MM.1S (cell line): Measurements from ENCODE around the gene HFM1.

ENCODE experiments used
- DNase-seq: peaks from one replicate; pipeline ENCODE4 v3.0.0-alpha.2; 2015
- H2AFZ ChIP-seq: fragments of 300-600 bp; sonication (generic); 2 replicates; pipeline ENCODE4 v1.6.0; 2016; ENCODE audit warnings: antibody characterized with exemption, low read length
- H3F3A ChIP-seq: fragments of 300-600 bp; sonication (generic); 2 replicates; pipeline ENCODE4 v1.6.1; 2016; ENCODE audit warnings: mild to moderate bottlenecking, antibody characterized with exemption, low read length, moderate library complexity, mixed read lengths; ENCODE audit not compliant: insufficient read depth
- H3K27ac ChIP-seq: fragments of 300-600 bp; sonication (generic); 2 replicates; pipeline ENCODE4 v1.5.1; 2016; ENCODE audit warnings: mild to moderate bottlenecking, low read length
- H3K27me3 ChIP-seq: fragments of 300-600 bp; sonication (generic); replicated peaks from 2 replicates; pipeline ENCODE4 v1.6.0; 2016; ENCODE audit warnings: low read length; ENCODE audit not compliant: insufficient read depth
- H3K36me3 ChIP-seq: fragments of 300-600 bp; sonication (generic); replicated peaks from 2 replicates; pipeline ENCODE4 v1.6.1; 2016; ENCODE audit warnings: mild to moderate bottlenecking, low read length, mixed read lengths; ENCODE audit not compliant: insufficient read depth
- H3K4me1 ChIP-seq: fragments of 300-600 bp; sonication (generic); 2 replicates; pipeline ENCODE4 v1.6.1; 2016; ENCODE audit warnings: low read length, mixed read lengths
- H3K4me2 ChIP-seq: fragments of 300-600 bp; sonication (generic); 2 replicates; pipeline ENCODE4 v1.6.0; 2016; ENCODE audit warnings: low read depth, low read length
- H3K4me3 ChIP-seq: fragments of 300-600 bp; sonication (generic); 2 replicates; pipeline ENCODE4 v1.5.1; 2016; ENCODE audit warnings: low read length, mixed read lengths
- H3K79me2 ChIP-seq: fragments of 300-600 bp; sonication (generic); 2 replicates; pipeline ENCODE4 v1.6.1; 2016; ENCODE audit warnings: mixed run types, low read length, mixed read lengths
- H3K9ac ChIP-seq: fragments of 300-600 bp; sonication (generic); 2 replicates; pipeline ENCODE4 v1.6.1; 2016; ENCODE audit warnings: low read length, mixed read lengths
- H3K9me2 ChIP-seq: fragments of 300-600 bp; sonication (generic); replicated peaks from 2 replicates; pipeline ENCODE4 v1.6.1; 2016; ENCODE audit warnings: mild to moderate bottlenecking, low read length, mixed read lengths; ENCODE audit not compliant: insufficient read depth
- H3K9me3 ChIP-seq: fragments of 300-600 bp; sonication (generic); replicated peaks from 2 replicates; pipeline ENCODE4 v1.6.1; 2016; ENCODE audit warnings: mild to moderate bottlenecking, low read length, mixed read lengths; ENCODE audit not compliant: insufficient read depth
- H4K20me1 ChIP-seq: fragments of 300-600 bp; sonication (generic); 2 replicates; pipeline ENCODE4 v1.6.1; 2016; ENCODE audit warnings: mild to moderate bottlenecking, low read length, moderate library complexity, mixed read lengths; ENCODE audit not compliant: insufficient read depth
- CTCF ChIP-seq: fragments of 300-600 bp; sonication (generic); IDR thresholded peaks from 2 replicates; pipeline ENCODE4 v1.5.1; 2016; ENCODE audit warnings: antibody characterized with exemption, low read length, mixed read lengths
- EZH2 ChIP-seq: fragments of 300-600 bp; sonication (generic); optimal IDR thresholded peaks from 2 replicates; pipeline ENCODE3; 2017; ENCODE audit warnings: low read depth, mild to moderate bottlenecking, antibody characterized with exemption, low read length, mixed read lengths
- EZH2phosphoT487 ChIP-seq: fragments of 300-600 bp; sonication (generic); IDR thresholded peaks from 2 replicates; pipeline ENCODE4 v1.6.1; 2018; ENCODE audit warnings: antibody characterized with exemption, low read length

HFM1 gene

GRCh38 chr1:91346824-91347223 is 57.8 kb downstream of the HFM1 start:
- H3K27ac ChIP-seq, result no peak overlapping the region
- no peak for DNase-seq
- TF ChIP-seq EZH2phosphoT487 (no peak), EZH2 (no peak), CTCF (no peak)
- H3K4me2 ChIP-seq, result no peak overlapping the region
- no peaks in the 10 kb centered on the region for H3K9me3 ChIP-seq
- H3K36me3 ChIP-seq, result no peaks in the 10 kb centered on the region
- H3K4me3 ChIP-seq, result no peak overlapping the region
- H3K9me2 ChIP-seq, result no peaks in the 10 kb centered on the region
- H2AFZ ChIP-seq, result no peak overlapping the region
- no peak overlapping the region for H3K9ac ChIP-seq
- no peaks in the 10 kb centered on the region for H3F3A ChIP-seq
- H3K79me2 ChIP-seq, result no peaks in the 10 kb centered on the region
- H4K20me1 ChIP-seq, result no peaks in the 10 kb centered on the region
- no peaks in the 10 kb centered on the region for H3K4me1 ChIP-seq
- H3K27me3 ChIP-seq, result no peaks in the 10 kb centered on the region

GRCh38 chr1:91345395-91346005 is 59.1 kb downstream of the HFM1 start:
- TF ChIP-seq CTCF (no peak), EZH2 (no peak)
- Histone ChIP-seq H3K9ac (no peak overlapping the region), H2AFZ (no peak overlapping the region), H3F3A (no peaks in the 10 kb centered on the region), H3K9me2 (no peaks in the 10 kb centered on the region), H3K27ac (no peak overlapping the region), H3K9me3 (no peaks in the 10 kb centered on the region), H3K36me3 (no peaks in the 10 kb centered on the region), H4K20me1 (no peaks in the 10 kb centered on the region), H3K27me3 (no peaks in the 10 kb centered on the region), H3K4me2 (no peak overlapping the region), H3K4me3 (no peak overlapping the region), H3K79me2 (no peaks in the 10 kb centered on the region), H3K4me1 (no peaks in the 10 kb centered on the region)
- no peak for DNase-seq

- Histone ChIP-seq H2AFZ (no peak overlapping the region), H3K27me3 (no peaks in the 10 kb centered on the region), H3K79me2 (no peaks in the 10 kb centered on the region), H3K9me3 (no peaks in the 10 kb centered on the region), H3K9me2 (no peaks in the 10 kb centered on the region), H3F3A (no peaks in the 10 kb centered on the region), H3K27ac (no peak overlapping the region), H3K4me3 (no peak overlapping the region), H3K9ac (no peak overlapping the region), H3K4me2 (no peak overlapping the region), H3K36me3 (no peaks in the 10 kb centered on the region), H3K4me1 (no peaks in the 10 kb centered on the region), H4K20me1 (no peaks in the 10 kb centered on the region)
- TF ChIP-seq EZH2phosphoT487 (no peak), EZH2 (no peak), CTCF (no peak)
- DNase-seq, result no peak
These were observed 66.1 kb downstream of the HFM1 start for GRCh38 chr1:91338501-91338900.
